ENCODE results near the gene APMAP. TPM values are rescaled to one million over a fixed set of nuclear protein-coding genes. Genes with fewer than 3 reads are reported as not detected.
A peak's percentile ranks its signal among the peaks of the same experiment; 100 is the strongest.

APMAP gene
- total RNA-seq, 1 experiment from 2014 or later: 67.8 TPM

DNA sequence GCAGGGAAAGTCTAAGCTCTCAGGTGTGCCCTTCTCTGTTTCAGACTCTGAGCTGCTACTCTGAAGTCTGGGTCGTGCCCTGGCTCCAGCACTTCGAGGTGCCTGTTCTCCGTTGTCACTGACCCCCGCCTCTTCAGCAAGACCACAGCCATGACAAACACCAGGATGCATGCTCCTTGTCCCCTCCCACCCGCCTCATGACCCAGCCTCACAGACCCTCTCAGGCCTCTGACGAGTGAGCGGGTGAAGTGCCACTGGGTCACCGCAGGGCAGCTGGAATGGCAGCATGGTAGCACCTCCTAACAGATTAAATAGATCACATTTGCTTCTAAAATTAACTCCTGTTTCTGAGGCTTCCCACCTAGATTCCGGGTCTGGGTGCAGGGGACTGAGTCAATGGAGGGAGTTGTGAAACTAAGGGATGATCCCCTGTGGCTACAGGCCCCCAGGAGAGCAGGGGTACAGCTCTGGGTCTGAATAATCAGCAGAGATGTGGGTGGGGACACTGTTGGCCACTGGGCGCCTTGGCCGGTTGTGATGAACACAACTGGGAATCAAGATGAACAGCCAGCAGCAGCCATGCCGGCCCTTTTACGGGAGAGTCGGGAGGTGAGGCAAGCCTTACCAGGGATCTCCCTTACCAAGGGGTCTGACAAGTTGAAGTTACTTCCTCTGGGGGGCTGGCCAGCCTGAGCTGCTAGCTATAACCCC, 32.8 kb downstream of the APMAP start:
- Histone ChIP-seq H2BK15ac (ENCODE audit: low read depth, low read length) (no peak overlapping the region), H3K4me1 (ENCODE audit: insufficient read depth, low read length) (no peaks in the 10 kb centered on the region), H4K5ac (ENCODE audit: insufficient read length, low read depth, low read length) (no peak overlapping the region), H4K8ac (replicated peaks; ENCODE audit: insufficient read length, low read depth, low read length) (no peak overlapping the region), H3K9ac (ENCODE audit: extremely low read depth, insufficient read length, low read length) (no peak overlapping the region), H3K27ac (ENCODE audit: insufficient read length, low read depth, low read length) (no peak overlapping the region), H4K20me1 (ENCODE audit: control insufficient read depth, insufficient read depth, insufficient read length) (no peaks in the 10 kb centered on the region), H2AFZ (ENCODE audit: low read length) (no peak overlapping the region), H2BK12ac (ENCODE audit: insufficient read length, low read depth, low read length) (no peak overlapping the region), H3K18ac (ENCODE audit: insufficient read length, low read depth, low read length) (no peak overlapping the region), H3K4ac (ENCODE audit: low read depth, low read length) (no peak overlapping the region), H3K4me2 (ENCODE audit: insufficient read depth, insufficient read length, low read length) (no peak overlapping the region), H3T11ph (ENCODE audit: low read length) (no peak overlapping the region), H3K9me3 (ENCODE audit: control insufficient read depth, low read depth, low read length) (no peaks in the 10 kb centered on the region), H3K27me3 (ENCODE audit: insufficient read depth, low read length) (no peaks in the 10 kb centered on the region), H2BK20ac (ENCODE audit: low read depth, low read length, poor library complexity, severe bottlenecking) (no peak overlapping the region), H3K23me2 (ENCODE audit: insufficient read length, low read depth, low read length, poor library complexity, severe bottlenecking) (no peaks in the 10 kb centered on the region), H3K79me2 (ENCODE audit: insufficient read depth, low read length) (no peaks in the 10 kb centered on the region), H3K23ac (ENCODE audit: insufficient read length, low read depth, low read length) (no peak overlapping the region), H3K79me1 (ENCODE audit: insufficient read depth, low read depth, low read length, poor library complexity, severe bottlenecking) (no peaks in the 10 kb centered on the region), H3K14ac (ENCODE audit: insufficient read depth, low read length) (no peak overlapping the region; the same call in 1 of the 2 replicates), H2AK5ac (ENCODE audit: insufficient read length, low read length) (no peak overlapping the region), H2BK120ac (ENCODE audit: low read depth, low read length, poor library complexity, severe bottlenecking) (no peak overlapping the region), H2BK5ac (ENCODE audit: insufficient read length, low read length) (no peak overlapping the region), H4K91ac (ENCODE audit: insufficient read length, low read depth, low read length) (no peak overlapping the region), H3K56ac (ENCODE audit: insufficient read length, low read depth, low read length) (no peak overlapping the region)
- H3K9me3 Mint-ChIP-seq: no peaks in the 10 kb centered on the region; a peak in 1 of 5 replicates
- TF ChIP-seq, protein P1, sequence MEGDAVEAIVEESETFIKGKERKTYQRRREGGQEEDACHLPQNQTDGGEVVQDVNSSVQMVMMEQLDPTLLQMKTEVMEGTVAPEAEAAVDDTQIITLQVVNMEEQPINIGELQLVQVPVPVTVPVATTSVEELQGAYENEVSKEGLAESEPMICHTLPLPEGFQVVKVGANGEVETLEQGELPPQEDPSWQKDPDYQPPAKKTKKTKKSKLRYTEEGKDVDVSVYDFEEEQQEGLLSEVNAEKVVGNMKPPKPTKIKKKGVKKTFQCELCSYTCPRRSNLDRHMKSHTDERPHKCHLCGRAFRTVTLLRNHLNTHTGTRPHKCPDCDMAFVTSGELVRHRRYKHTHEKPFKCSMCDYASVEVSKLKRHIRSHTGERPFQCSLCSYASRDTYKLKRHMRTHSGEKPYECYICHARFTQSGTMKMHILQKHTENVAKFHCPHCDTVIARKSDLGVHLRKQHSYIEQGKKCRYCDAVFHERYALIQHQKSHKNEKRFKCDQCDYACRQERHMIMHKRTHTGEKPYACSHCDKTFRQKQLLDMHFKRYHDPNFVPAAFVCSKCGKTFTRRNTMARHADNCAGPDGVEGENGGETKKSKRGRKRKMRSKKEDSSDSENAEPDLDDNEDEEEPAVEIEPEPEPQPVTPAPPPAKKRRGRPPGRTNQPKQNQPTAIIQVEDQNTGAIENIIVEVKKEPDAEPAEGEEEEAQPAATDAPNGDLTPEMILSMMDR (conservative IDR thresholded peaks at IDR 0.05): no peak
- H3K27me3 Mint-ChIP-seq (ENCODE audit: low read depth): no peaks in the 10 kb centered on the region
- no CpG with 5 or more reads among the region's 14 CpGs for WGBS (ENCODE audit: extremely low coverage, insufficient read length, low lambda C conversion rate)
- H3K36me3 Mint-ChIP-seq (ENCODE audit: insufficient read depth in 1 of 3, low read depth in 3 of 3): peaks cover 16 to 38% (median 22%) of the 10 kb centered on the region in 3 experiments; a peak in 6 of 7 replicates
- DNase-seq: peak; percentile 17
- no peak overlapping the region; a peak in 1 of 7 replicates for H3K27ac Mint-ChIP-seq
- no peak overlapping the region for H3K4me3 Mint-ChIP-seq
- H3K4me1 Mint-ChIP-seq: peaks cover 0 to 3% of the 10 kb centered on the region in 2 experiments; a peak in 1 of 4 replicates
